Measurements from ENCODE around the gene TAS2R1.

TAS2R1 gene

GRCh38 chr5:9642621-9643020 is 12.5 kb upstream of the TAS2R1 start:
- H3K27ac ChIP-seq, result no peak overlapping the region
- TF ChIP-seq CTCF (conservative IDR thresholded peaks at IDR 0.05), result no peak
- TF ChIP-seq ZFX (IDR thresholded peaks at IDR 0.05), result no peak

- TF ChIP-seq CTCF (conservative IDR thresholded peaks at IDR 0.05) (no peak), ZFX (IDR thresholded peaks at IDR 0.05) (no peak)
- H3K27ac ChIP-seq, result no peak overlapping the region
Measured at GRCh38 chr5:9641806-9642355, 11.7 kb upstream of the TAS2R1 start.

GRCh38 chr5:9632495-9632894 is 2.3 kb upstream of the TAS2R1 start:
- no peak overlapping the region for H3K27ac ChIP-seq
- no peak for TF ChIP-seq ZFX (IDR thresholded peaks at IDR 0.05)
- TF ChIP-seq CTCF (conservative IDR thresholded peaks at IDR 0.05), result no peak

GRCh38 chr5:9627541-9627940 is 2.6 kb downstream of the TAS2R1 start:
- TF ChIP-seq ZFX (IDR thresholded peaks at IDR 0.05) (no peak), CTCF (conservative IDR thresholded peaks at IDR 0.05) (no peak)
- no peak overlapping the region for H3K27ac ChIP-seq

GRCh38 chr5:9626955-9627354 is 3.2 kb downstream of the TAS2R1 start:
- TF ChIP-seq CTCF (conservative IDR thresholded peaks at IDR 0.05) (no peak), ZFX (IDR thresholded peaks at IDR 0.05) (no peak)
- no peak overlapping the region for H3K27ac ChIP-seq

GRCh38 chr5:9625731-9626130 is 4.4 kb downstream of the TAS2R1 start:
- H3K27ac ChIP-seq, result no peak overlapping the region
- TF ChIP-seq CTCF (conservative IDR thresholded peaks at IDR 0.05) (no peak), ZFX (IDR thresholded peaks at IDR 0.05) (no peak)

GRCh38 chr5:9625286-9625685 is 4.9 kb downstream of the TAS2R1 start:
- no peak for TF ChIP-seq ZFX (IDR thresholded peaks at IDR 0.05)
- no peak for TF ChIP-seq CTCF (conservative IDR thresholded peaks at IDR 0.05)

More at GRCh38 chr5:9625286-9625685, 4.9 kb downstream of the TAS2R1 start:
- H3K27ac ChIP-seq, result no peak overlapping the region

All from C4-2B (cell line).